ENCODE data around the gene SOHLH2. TPM values are rescaled to one million over a fixed set of nuclear protein-coding genes. Genes with fewer than 3 reads are reported as not detected.

SOHLH2 gene
- total RNA-seq, 4 donors from 2014 or later, result 0.19 to 0.47 (median 0.27) TPM; not detected in 1

GRCh38 chr13:36212789-36213188, 1.6 kb downstream of the SOHLH2 start:
- Histone ChIP-seq H3K9me3 (no peaks in the 10 kb centered on the region), H3K4me3 (no peak overlapping the region), H3K4me1 (no peaks in the 10 kb centered on the region), H3K27me3 (no peaks in the 10 kb centered on the region), H3K27ac (no peak overlapping the region), H3K36me3 (no peaks in the 10 kb centered on the region)
- 70 to 92% methylated on average over 2 of the region's 3 CpGs for WGBS, 2 donors (ENCODE audit: low coverage in 1 of 2)
- TF ChIP-seq POLR2AphosphoS5 (IDR thresholded peaks at IDR 0.05) (no peak), EP300 (IDR thresholded peaks at IDR 0.05) (no peak), POLR2A (IDR thresholded peaks at IDR 0.05) (no peak), CTCF (IDR thresholded peaks at IDR 0.05) (no peak)
- ATAC-seq, result no peak

- Histone ChIP-seq H3K36me3 (no peaks in the 10 kb centered on the region), H3K27me3 (no peaks in the 10 kb centered on the region), H3K9me3 (no peaks in the 10 kb centered on the region), H3K4me3 (no peak overlapping the region), H3K27ac (no peak overlapping the region), H3K4me1 (no peaks in the 10 kb centered on the region)
- TF ChIP-seq CTCF (IDR thresholded peaks at IDR 0.05), result no peak
- TF ChIP-seq EP300 (IDR thresholded peaks at IDR 0.05), result no peak
- TF ChIP-seq POLR2A (IDR thresholded peaks at IDR 0.05), result no peak
- TF ChIP-seq POLR2AphosphoS5 (IDR thresholded peaks at IDR 0.05), result no peak
- WGBS, 2 donors (ENCODE audit: low coverage in 1 of 2), result 77 to 90% methylated on average over 2 to 4 of the region's 4 CpGs
- ATAC-seq, result no peak
These were observed 2.8 kb downstream of the SOHLH2 start for GRCh38 chr13:36211567-36211966.

- no peaks in the 10 kb centered on the region for H3K9me3 ChIP-seq
- no peaks in the 10 kb centered on the region for H3K4me1 ChIP-seq
- no peak overlapping the region for H3K4me3 ChIP-seq
- H3K27ac ChIP-seq, result no peak overlapping the region
- no peaks in the 10 kb centered on the region for H3K27me3 ChIP-seq
- ATAC-seq, result no peak
- H3K36me3 ChIP-seq, result no peaks in the 10 kb centered on the region
- no peak for TF ChIP-seq CTCF (IDR thresholded peaks at IDR 0.05)
- no peak for TF ChIP-seq POLR2A (IDR thresholded peaks at IDR 0.05)
- no peak for TF ChIP-seq EP300 (IDR thresholded peaks at IDR 0.05)
- no peak for TF ChIP-seq POLR2AphosphoS5 (IDR thresholded peaks at IDR 0.05)
- 69 to 89% methylated on average over 4 of the region's 4 CpGs for WGBS, 2 donors (ENCODE audit: low coverage in 1 of 2)
These were observed 3.6 kb downstream of the SOHLH2 start for GRCh38 chr13:36210738-36211137.

- H3K4me1 ChIP-seq, result no peaks in the 10 kb centered on the region
- no peak for TF ChIP-seq POLR2A (IDR thresholded peaks at IDR 0.05)
- TF ChIP-seq EP300 (IDR thresholded peaks at IDR 0.05), result no peak
- TF ChIP-seq CTCF (IDR thresholded peaks at IDR 0.05), result no peak
- no peak for TF ChIP-seq POLR2AphosphoS5 (IDR thresholded peaks at IDR 0.05)
- H3K27ac ChIP-seq, result no peak overlapping the region
- H3K9me3 ChIP-seq, result no peaks in the 10 kb centered on the region
- WGBS, 2 donors (ENCODE audit: low coverage in 1 of 2), result 74 to 88% methylated on average over 4 to 5 of the region's 5 CpGs
- no peak overlapping the region for H3K4me3 ChIP-seq
- H3K27me3 ChIP-seq, result no peaks in the 10 kb centered on the region
- H3K36me3 ChIP-seq, result no peaks in the 10 kb centered on the region
- no peak for ATAC-seq
These were observed 6.7 kb downstream of the SOHLH2 start for GRCh38 chr13:36207672-36208071.

GRCh38 chr13:36193151-36193855, 21.1 kb downstream of the SOHLH2 start:
- Histone ChIP-seq H3K4me3 (no peak overlapping the region), H3K4me1 (no peaks in the 10 kb centered on the region), H3K9me3 (no peaks in the 10 kb centered on the region), H3K27ac (no peak overlapping the region), H3K27me3 (no peaks in the 10 kb centered on the region), H3K36me3 (no peaks in the 10 kb centered on the region)
- 69% methylated on average over 1 of the region's 1 CpG; no CpG with 5 or more reads in 1 of the 2 donors for WGBS, 2 donors (ENCODE audit: low coverage in 1 of 2)
- ATAC-seq, result no peak
- TF ChIP-seq CTCF (IDR thresholded peaks at IDR 0.05) (no peak), POLR2A (IDR thresholded peaks at IDR 0.05) (no peak), POLR2AphosphoS5 (IDR thresholded peaks at IDR 0.05) (no peak), EP300 (IDR thresholded peaks at IDR 0.05) (no peak)

Data from gastroesophageal sphincter (tissue), 4 donors.